GM21737 (cell line): ENCODE results near the gene MS4A4E.
"Not testable (repeated sequence)": the region's sequence is repeated elsewhere in the genome, so short reads cannot be mapped to it uniquely, and the experiment has no call there.

Source experiments
- ATAC-seq: cut with Tn5 transposase; IDR thresholded peaks from one replicate; pipeline ENCODE4 v1.9.1; 2021; ENCODE audit warnings: mild to moderate bottlenecking, moderate library complexity; ENCODE audit not compliant: unreplicated experiment

The MS4A4E gene

GRCh38 chr11:60221692-60222091 lies 21.2 kb downstream of the MS4A4E start:
- no peak for ATAC-seq

GRCh38 chr11:60221181-60221580 lies 21.8 kb downstream of the MS4A4E start:
- no peak for ATAC-seq

GRCh38 chr11:60214386-60214785 lies 28.6 kb downstream of the MS4A4E start:
- no peak for ATAC-seq

- ATAC-seq = no peak
Measured at GRCh38 chr11:60211206-60211605, 31.7 kb downstream of the MS4A4E start.

GRCh38 chr11:60209977-60210376 lies 33.0 kb downstream of the MS4A4E start:
- no peak for ATAC-seq

- ATAC-seq = no peak
Measured at GRCh38 chr11:60208951-60209350, 34.0 kb downstream of the MS4A4E start.

GRCh38 chr11:60208146-60208895 lies 34.6 kb downstream of the MS4A4E start:
- ATAC-seq = no peak

GRCh38 chr11:60206616-60207015 lies 36.3 kb downstream of the MS4A4E start:
- ATAC-seq = no peak

GRCh38 chr11:60204922-60205321 lies 38.0 kb downstream of the MS4A4E start:
- ATAC-seq = no peak

- ATAC-seq = not testable (repeated sequence)
Measured at GRCh38 chr11:60201334-60201733, 41.6 kb downstream of the MS4A4E start.

GRCh38 chr11:60197442-60197841 lies 45.5 kb downstream of the MS4A4E start:
- no peak for ATAC-seq

- ATAC-seq = no peak
Measured at GRCh38 chr11:60195923-60196368, 47.0 kb downstream of the MS4A4E start.

GRCh38 chr11:60194511-60194910 lies 48.4 kb downstream of the MS4A4E start:
- ATAC-seq = no peak

- peak; percentile 76 for ATAC-seq
Measured at GRCh38 chr11:60193687-60194433, 49.1 kb downstream of the MS4A4E start.

- ATAC-seq = not testable (repeated sequence)
Measured at GRCh38 chr11:60192564-60192963, 50.4 kb downstream of the MS4A4E start.

- not testable (repeated sequence) for ATAC-seq
Measured at GRCh38 chr11:60188481-60188880, 54.5 kb downstream of the MS4A4E start.

- not testable (repeated sequence) for ATAC-seq
Measured at GRCh38 chr11:60186128-60186527, 56.8 kb downstream of the MS4A4E start.

- not testable (repeated sequence) for ATAC-seq
Measured at GRCh38 chr11:60185512-60185827, 57.5 kb downstream of the MS4A4E start.

- no peak for ATAC-seq
Measured at GRCh38 chr11:60184824-60185511, 58.0 kb downstream of the MS4A4E start.

GRCh38 chr11:60183591-60184205 lies 59.2 kb downstream of the MS4A4E start:
- ATAC-seq = no peak
